ENCODE results near the gene INS.

Gene INS

GRCh38 chr11:2168286-2169004 lies 7.4 kb upstream of the INS start:
- no peak for TF ChIP-seq CTCF (conservative IDR thresholded peaks at IDR 0.05; ENCODE audit: low read length)
- DNase-seq (ENCODE audit: low read depth) = no peak

GRCh38 chr11:2167141-2168045 lies 6.4 kb upstream of the INS start:
- no peak for TF ChIP-seq CTCF (conservative IDR thresholded peaks at IDR 0.05; ENCODE audit: low read length)
- H3K4me3 ChIP-seq (ENCODE audit: low read length) = no peak overlapping the region
- DNase-seq (ENCODE audit: low read depth) = no peak

More at GRCh38 chr11:2168286-2169004, 7.4 kb upstream of the INS start:
- H3K4me3 ChIP-seq (ENCODE audit: low read length) = no peak overlapping the region

- DNase-seq (ENCODE audit: low read depth) = no peak
Observed at GRCh38 chr11:2166091-2166851, 5.3 kb upstream of the INS start.

GRCh38 chr11:2165571-2165970 lies 4.6 kb upstream of the INS start:
- no peak for DNase-seq (ENCODE audit: low read depth)
- H3K4me3 ChIP-seq (ENCODE audit: low read length) = no peak overlapping the region
- TF ChIP-seq CTCF (conservative IDR thresholded peaks at IDR 0.05; ENCODE audit: low read length) = no peak

More at GRCh38 chr11:2166091-2166851, 5.3 kb upstream of the INS start:
- no peak overlapping the region for H3K4me3 ChIP-seq (ENCODE audit: low read length)
- TF ChIP-seq CTCF (conservative IDR thresholded peaks at IDR 0.05; ENCODE audit: low read length) = 0 out of 2 replicates have a peak, but pooled peaks have one; percentile 21

GRCh38 chr11:2164861-2165555 lies 4.0 kb upstream of the INS start:
- H3K4me3 ChIP-seq (ENCODE audit: low read length) = no peak overlapping the region
- DNase-seq (ENCODE audit: low read depth) = no peak
- TF ChIP-seq CTCF (conservative IDR thresholded peaks at IDR 0.05; ENCODE audit: low read length) = no peak

- TF ChIP-seq CTCF (conservative IDR thresholded peaks at IDR 0.05; ENCODE audit: low read length) = no peak
- no peak overlapping the region for H3K4me3 ChIP-seq (ENCODE audit: low read length)
- no peak for DNase-seq (ENCODE audit: low read depth)
Observed at GRCh38 chr11:2164081-2164480, 3.1 kb upstream of the INS start.

Measured in AG10803 (cell line).